Measurements from ENCODE around the gene PCDHGC3.

DNA sequence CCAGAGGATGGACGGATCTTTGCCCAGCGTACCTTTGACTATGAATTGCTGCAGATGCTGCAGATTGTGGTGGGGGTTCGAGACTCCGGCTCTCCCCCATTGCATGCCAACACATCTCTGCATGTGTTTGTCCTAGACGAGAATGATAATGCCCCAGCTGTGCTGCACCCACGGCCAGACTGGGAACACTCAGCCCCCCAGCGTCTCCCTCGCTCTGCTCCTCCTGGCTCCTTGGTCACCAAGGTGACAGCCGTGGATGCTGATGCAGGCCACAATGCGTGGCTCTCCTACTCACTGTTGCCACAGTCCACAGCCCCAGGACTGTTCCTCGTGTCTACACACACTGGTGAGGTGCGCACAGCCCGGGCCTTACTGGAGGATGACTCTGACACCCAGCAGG lies 15.0 kb downstream of the PCDHGC3 start:
- TF ChIP-seq EZH2phosphoT487 (IDR thresholded peaks at IDR 0.05; ENCODE audit: borderline replicate concordance, low read depth, low read length) = no peak
- TF ChIP-seq, protein P1, sequence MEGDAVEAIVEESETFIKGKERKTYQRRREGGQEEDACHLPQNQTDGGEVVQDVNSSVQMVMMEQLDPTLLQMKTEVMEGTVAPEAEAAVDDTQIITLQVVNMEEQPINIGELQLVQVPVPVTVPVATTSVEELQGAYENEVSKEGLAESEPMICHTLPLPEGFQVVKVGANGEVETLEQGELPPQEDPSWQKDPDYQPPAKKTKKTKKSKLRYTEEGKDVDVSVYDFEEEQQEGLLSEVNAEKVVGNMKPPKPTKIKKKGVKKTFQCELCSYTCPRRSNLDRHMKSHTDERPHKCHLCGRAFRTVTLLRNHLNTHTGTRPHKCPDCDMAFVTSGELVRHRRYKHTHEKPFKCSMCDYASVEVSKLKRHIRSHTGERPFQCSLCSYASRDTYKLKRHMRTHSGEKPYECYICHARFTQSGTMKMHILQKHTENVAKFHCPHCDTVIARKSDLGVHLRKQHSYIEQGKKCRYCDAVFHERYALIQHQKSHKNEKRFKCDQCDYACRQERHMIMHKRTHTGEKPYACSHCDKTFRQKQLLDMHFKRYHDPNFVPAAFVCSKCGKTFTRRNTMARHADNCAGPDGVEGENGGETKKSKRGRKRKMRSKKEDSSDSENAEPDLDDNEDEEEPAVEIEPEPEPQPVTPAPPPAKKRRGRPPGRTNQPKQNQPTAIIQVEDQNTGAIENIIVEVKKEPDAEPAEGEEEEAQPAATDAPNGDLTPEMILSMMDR (conservative IDR thresholded peaks at IDR 0.05; ENCODE audit: low read length) = no peak
